SH-SY5Y (cell line): ENCODE data around the gene KIAA1549.

Experiments used
- GATA2 ChIP-seq: IDR thresholded peaks from 2 replicates; pipeline ENCODE4 v1.6.1; 2011; ENCODE audit warnings: mild to moderate bottlenecking, low read depth, low read length
- GATA3 ChIP-seq: IDR thresholded peaks from 2 replicates; pipeline ENCODE4 v1.6.1; 2011; ENCODE audit warnings: low read depth, mild to moderate bottlenecking, low read length, moderate library complexity

GRCh38 chr7:138845711-138846110, 135.5 kb downstream of the KIAA1549 start:
- TF ChIP-seq GATA2 (no peak), GATA3 (no peak)
